Measurements from ENCODE around the gene ZNRF4.
"Not testable (repeated sequence)": the region's sequence is repeated elsewhere in the genome, so short reads cannot be mapped to it uniquely, and the experiment has no call there.

The ZNRF4 gene

DNA sequence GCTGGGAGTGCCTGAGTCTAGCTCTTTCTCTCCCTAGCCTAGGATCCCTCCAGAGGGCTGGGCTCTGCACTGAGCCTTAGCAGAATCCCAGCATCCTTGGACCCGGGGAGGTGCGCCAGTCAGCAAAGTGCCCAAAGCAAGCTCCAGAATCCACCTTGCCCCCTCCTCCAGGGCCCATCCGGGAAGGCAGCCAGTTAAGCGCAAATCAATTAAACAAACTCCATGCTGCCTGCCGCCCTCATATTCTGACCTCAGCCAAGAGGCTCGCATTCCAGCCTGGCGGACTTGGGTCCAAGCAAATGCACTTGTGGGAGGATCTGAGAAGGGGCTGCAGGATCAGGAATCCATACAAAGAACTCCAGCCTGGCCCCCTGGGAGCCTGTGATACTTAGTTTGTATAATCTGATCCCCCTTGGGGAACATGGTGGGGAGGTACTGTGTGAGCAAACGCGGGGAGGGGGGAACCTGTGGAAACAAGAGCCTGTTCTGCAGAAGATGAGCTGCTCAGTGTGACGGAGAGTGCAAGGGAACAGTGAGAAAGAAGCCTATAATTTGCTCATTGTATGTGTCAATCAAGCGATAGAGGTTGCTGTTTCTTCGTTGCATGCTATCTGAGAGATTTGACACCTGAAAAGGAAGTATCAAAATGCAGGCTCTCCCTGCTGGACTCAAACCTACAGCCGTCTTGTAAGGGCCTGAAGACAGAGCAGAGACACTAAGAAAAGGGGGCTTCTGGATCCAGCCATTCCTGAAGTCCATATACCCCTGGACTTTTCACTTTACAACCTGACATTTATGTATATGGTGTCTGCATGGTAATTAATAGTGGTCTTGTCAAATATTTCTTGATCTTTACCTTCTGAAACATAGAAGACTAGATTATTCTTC lies 29.4 kb downstream of the ZNRF4 start:
- DNase-seq (ENCODE audit: low read depth, low spot score): no peak
- H3K4me3 ChIP-seq (ENCODE audit: low read depth, low read length): no peak overlapping the region
- no peak for TF ChIP-seq CTCF (IDR thresholded peaks at IDR 0.05; ENCODE audit: insufficient read depth, low read length, missing control alignments)
- ChIA-PET CTCF (interaction anchor here (1.2 kb wide), 1 partner anchor 50 kb away, joined by 3 read pairs; no protein-coding TSS in a partner anchor), POLR2A (no interaction called here)

DNA sequence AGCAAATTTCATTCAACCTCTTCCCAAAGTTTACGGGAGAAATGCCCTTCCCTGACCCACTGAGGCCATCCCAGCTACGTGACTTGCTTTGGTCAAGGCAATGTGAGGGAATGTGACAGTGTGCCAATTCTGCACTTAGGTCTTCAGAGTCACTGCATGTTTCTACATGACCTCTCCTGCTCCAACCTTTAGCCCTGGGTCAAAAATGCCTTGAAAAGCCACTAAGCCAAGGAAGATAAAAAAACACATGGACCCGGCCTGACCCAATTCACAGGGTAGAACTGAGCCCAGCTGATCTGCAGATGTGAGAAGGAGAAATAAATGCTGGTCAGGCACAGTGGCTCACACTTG lies 30.0 kb downstream of the ZNRF4 start:
- CTCF ChIA-PET: interaction anchor here (1.2 kb wide), 1 partner anchor 50 kb away, joined by 3 read pairs; no protein-coding TSS in a partner anchor
- no peak for TF ChIP-seq CTCF (IDR thresholded peaks at IDR 0.05; ENCODE audit: insufficient read depth, low read length, missing control alignments)
- POLR2A ChIA-PET: no interaction called here

GRCh38 chr19:5485658-5486057 lies 30.4 kb downstream of the ZNRF4 start:
- POLR2A ChIA-PET: not testable (repeated sequence)

More for the DNA sequence above, 30.0 kb downstream of the ZNRF4 start:
- DNase-seq (ENCODE audit: low read depth, low spot score): no peak
- no peak overlapping the region for H3K4me3 ChIP-seq (ENCODE audit: low read depth, low read length)

DNA sequence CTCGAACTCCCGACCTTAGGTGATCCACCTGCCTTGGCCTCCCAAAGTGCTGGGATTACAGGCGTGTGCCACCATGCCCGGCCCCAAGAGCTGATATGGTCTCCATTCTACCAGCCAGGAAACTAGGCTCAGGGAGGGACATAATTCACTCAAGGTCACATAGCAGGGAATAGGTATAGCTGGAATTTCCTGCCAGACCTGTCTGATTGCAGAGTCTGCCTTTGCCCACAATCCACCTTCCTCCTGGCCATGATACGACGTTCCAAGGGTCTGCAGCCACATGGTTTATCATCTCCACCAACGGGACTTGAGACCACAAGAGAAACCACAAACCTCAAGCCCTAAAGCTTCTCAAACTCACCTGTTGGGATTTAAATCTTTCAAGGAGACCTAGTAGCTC lies 32.0 kb downstream of the ZNRF4 start:
- DNase-seq (ENCODE audit: low read depth, low spot score): no peak
- no peak for TF ChIP-seq CTCF (IDR thresholded peaks at IDR 0.05; ENCODE audit: insufficient read depth, low read length, missing control alignments)
- ChIA-PET POLR2A (no interaction called here), CTCF (no interaction called here)
- no peak overlapping the region for H3K4me3 ChIP-seq (ENCODE audit: low read depth, low read length)

More at GRCh38 chr19:5485658-5486057, 30.4 kb downstream of the ZNRF4 start:
- CTCF ChIA-PET; DNase-seq (ENCODE audit: low read depth, low spot score); H3K4me3 ChIP-seq (ENCODE audit: low read depth, low read length): not testable (repeated sequence)

GRCh38 chr19:5489551-5489950 lies 34.3 kb downstream of the ZNRF4 start:
- POLR2A ChIA-PET: no interaction called here
- CTCF ChIA-PET: no interaction called here
- TF ChIP-seq CTCF (IDR thresholded peaks at IDR 0.05; ENCODE audit: insufficient read depth, low read length, missing control alignments): no peak
- H3K4me3 ChIP-seq (ENCODE audit: low read depth, low read length): no peak overlapping the region
- DNase-seq (ENCODE audit: low read depth, low spot score): no peak

DNA sequence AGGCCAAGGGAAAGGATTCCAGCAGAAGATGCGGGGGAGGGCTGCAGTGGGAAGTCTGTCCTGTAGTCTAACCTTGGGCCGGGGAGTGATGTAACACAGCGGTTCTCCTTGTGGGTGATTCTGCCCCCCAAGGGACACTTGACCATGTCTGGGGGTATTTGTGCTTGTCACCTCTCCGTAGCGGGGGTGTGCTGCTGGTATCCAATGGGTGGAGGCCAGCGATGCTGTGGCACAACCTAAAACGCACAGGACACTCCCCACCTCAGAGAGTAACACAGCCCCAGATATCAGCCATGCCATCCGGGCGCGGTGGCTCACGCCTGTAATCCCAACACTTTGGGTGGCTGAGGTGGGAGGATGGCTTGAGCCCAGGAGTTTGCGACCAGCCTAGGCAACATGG lies 36.3 kb downstream of the ZNRF4 start:
- no peak overlapping the region for H3K4me3 ChIP-seq (ENCODE audit: low read depth, low read length)
- POLR2A ChIA-PET: no interaction called here
- CTCF ChIA-PET: no interaction called here
- no peak for TF ChIP-seq CTCF (IDR thresholded peaks at IDR 0.05; ENCODE audit: insufficient read depth, low read length, missing control alignments)
- no peak for DNase-seq (ENCODE audit: low read depth, low spot score)

GRCh38 chr19:5492281-5492634 lies 37.0 kb downstream of the ZNRF4 start:
- ChIA-PET CTCF (no interaction called here), POLR2A (no interaction called here)
- no peak for TF ChIP-seq CTCF (IDR thresholded peaks at IDR 0.05; ENCODE audit: insufficient read depth, low read length, missing control alignments)
- DNase-seq (ENCODE audit: low read depth, low spot score): no peak
- H3K4me3 ChIP-seq (ENCODE audit: low read depth, low read length): no peak overlapping the region

Measured in AG04449 (cell line).